Loucy (cell line): Measurements from ENCODE around the gene PPL.

Source experiments
- EZH2phosphoT487 ChIP-seq: fragments of 200-600 bp; IDR thresholded peaks from 2 replicates; pipeline ENCODE4 v1.6.1; 2018; ENCODE audit warnings: antibody characterized with exemption, mild to moderate bottlenecking, moderate library complexity, borderline replicate concordance
- TF ChIP-seq, protein P1 (sequence below): fragments of 200-600 bp; sonication (generic); conservative IDR thresholded peaks from 2 replicates; pipeline ENCODE4 v1.5.1; 2014; ENCODE audit warnings: mild to moderate bottlenecking, antibody characterized with exemption, low read length

DNA sequence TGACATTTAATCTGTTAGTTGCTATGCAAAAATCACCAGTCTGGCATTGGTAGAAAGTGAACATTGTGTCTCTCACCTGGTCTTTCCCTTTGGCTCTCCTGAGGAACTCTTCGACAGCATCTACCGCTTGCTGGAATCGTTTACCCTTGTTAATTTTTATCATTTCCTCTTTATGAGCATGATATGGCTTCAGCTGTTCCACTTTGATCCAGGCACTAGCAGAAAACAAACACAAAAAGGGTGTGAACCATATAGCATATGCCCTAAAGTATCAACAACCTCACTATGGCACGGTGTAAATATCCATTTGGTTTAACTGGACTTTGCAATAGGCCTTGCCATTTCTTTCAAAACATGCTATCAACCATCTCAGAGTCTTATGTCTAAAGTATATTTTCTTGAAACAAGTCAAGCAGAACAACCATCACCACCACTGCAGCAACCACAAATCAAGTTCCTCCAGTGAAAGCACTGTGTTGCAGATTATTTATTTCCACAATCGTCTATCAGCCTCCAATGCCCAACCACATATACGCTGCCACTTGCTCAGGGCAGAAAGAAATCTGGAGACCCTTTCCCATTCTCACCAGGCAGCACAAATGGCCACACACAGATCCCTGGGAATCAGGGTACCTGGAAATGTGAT, 104.1 kb downstream of the PPL start:
- TF ChIP-seq, protein P1, sequence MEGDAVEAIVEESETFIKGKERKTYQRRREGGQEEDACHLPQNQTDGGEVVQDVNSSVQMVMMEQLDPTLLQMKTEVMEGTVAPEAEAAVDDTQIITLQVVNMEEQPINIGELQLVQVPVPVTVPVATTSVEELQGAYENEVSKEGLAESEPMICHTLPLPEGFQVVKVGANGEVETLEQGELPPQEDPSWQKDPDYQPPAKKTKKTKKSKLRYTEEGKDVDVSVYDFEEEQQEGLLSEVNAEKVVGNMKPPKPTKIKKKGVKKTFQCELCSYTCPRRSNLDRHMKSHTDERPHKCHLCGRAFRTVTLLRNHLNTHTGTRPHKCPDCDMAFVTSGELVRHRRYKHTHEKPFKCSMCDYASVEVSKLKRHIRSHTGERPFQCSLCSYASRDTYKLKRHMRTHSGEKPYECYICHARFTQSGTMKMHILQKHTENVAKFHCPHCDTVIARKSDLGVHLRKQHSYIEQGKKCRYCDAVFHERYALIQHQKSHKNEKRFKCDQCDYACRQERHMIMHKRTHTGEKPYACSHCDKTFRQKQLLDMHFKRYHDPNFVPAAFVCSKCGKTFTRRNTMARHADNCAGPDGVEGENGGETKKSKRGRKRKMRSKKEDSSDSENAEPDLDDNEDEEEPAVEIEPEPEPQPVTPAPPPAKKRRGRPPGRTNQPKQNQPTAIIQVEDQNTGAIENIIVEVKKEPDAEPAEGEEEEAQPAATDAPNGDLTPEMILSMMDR: no peak
- TF ChIP-seq EZH2phosphoT487: no peak
